Esophagus squamous epithelium (tissue), 4 donors: ENCODE data around the gene TMEFF1.

Source experiments
- CTCF ChIP-seq, 6 experiments: fragments of 450-650 bp in 4 of 6; fragments of 200-600 bp in 2 of 6; sonication (generic) in 2 of 6; IDR thresholded peaks; one replicate each; pipeline ENCODE4 v1.5.1; 2016 to 2019; ENCODE audit warnings: antibody characterized with exemption in 6 of 6, mild to moderate bottlenecking in 4 of 6, moderate library complexity in 4 of 6
- POLR2A ChIP-seq, 4 donors: fragments of 450-650 bp; IDR thresholded peaks; one replicate each; pipeline ENCODE4 v1.6.1; 2017; ENCODE audit warnings: antibody characterized with exemption in 4 of 4, mild to moderate bottlenecking in 4 of 4, moderate library complexity in 3 of 4

- TF ChIP-seq POLR2A (IDR thresholded peaks at IDR 0.05) (no peak), CTCF (IDR thresholded peaks at IDR 0.05) (no peak)
Observed at GRCh38 chr9:100575006-100575405, 102.1 kb downstream of the TMEFF1 start.
